Measurements from ENCODE around the gene FRYL. TPM values are rescaled to one million over a fixed set of nuclear protein-coding genes. Genes with fewer than 3 reads are reported as not detected.
"Not testable (repeated sequence)": the region's sequence is repeated elsewhere in the genome, so short reads cannot be mapped to it uniquely, and the experiment has no call there.

The FRYL gene
- total RNA-seq, 1 donor from 2014 or later: 30.8 TPM

- no peak for DNase-seq (ENCODE audit: low read depth)
Observed at GRCh38 chr4:48748949-48749596, 31.0 kb downstream of the FRYL start.

DNA sequence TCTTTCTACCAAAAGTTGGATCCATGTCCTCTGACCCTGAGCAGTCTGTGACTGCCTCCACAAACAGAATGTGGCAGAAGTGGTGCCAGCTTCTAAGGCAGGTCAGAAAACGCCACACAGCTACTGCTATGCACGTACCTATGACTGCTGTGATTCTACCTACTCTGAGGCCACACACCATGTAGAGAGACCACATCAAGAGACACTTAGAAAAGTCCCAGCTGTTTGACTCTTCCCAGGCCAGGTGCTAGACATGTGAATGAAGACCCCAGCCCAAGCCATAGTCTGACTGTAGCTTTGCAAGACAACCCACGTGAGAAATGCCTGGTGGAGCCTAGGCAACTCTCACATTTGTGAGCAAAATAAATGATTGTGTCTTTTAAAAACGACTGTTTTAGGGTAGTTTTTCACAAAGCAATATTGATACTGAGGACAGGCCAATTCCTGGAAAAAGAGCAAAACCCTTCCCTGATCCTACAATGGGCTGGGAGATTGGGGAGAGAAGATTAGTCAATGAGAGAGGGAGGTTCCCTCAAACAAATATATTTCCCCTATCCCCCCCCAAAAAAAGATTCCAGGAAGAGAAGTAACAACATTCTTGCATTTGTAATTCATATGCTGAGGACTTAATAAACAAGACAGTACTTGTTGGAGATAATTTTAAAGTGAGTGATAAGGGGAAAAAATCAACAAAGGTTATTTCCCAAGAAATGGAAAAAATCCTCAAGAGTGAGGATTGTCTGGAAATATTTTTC is 33.3 kb downstream of the FRYL start:
- no peak for DNase-seq (ENCODE audit: low read depth)

- not testable (repeated sequence) for DNase-seq (ENCODE audit: low read depth)
Observed at GRCh38 chr4:48745223-48745622, 34.9 kb downstream of the FRYL start.

GRCh38 chr4:48742412-48742811 is 37.7 kb downstream of the FRYL start:
- no peak for DNase-seq (ENCODE audit: low read depth)

GRCh38 chr4:48739560-48740019 is 40.5 kb downstream of the FRYL start:
- DNase-seq (ENCODE audit: low read depth): no peak

- no peak for DNase-seq (ENCODE audit: low read depth)
Observed at GRCh38 chr4:48738856-48739255, 41.2 kb downstream of the FRYL start.

GRCh38 chr4:48728906-48729496 is 51.1 kb downstream of the FRYL start:
- DNase-seq (ENCODE audit: low read depth): peak; percentile 21

DNA sequence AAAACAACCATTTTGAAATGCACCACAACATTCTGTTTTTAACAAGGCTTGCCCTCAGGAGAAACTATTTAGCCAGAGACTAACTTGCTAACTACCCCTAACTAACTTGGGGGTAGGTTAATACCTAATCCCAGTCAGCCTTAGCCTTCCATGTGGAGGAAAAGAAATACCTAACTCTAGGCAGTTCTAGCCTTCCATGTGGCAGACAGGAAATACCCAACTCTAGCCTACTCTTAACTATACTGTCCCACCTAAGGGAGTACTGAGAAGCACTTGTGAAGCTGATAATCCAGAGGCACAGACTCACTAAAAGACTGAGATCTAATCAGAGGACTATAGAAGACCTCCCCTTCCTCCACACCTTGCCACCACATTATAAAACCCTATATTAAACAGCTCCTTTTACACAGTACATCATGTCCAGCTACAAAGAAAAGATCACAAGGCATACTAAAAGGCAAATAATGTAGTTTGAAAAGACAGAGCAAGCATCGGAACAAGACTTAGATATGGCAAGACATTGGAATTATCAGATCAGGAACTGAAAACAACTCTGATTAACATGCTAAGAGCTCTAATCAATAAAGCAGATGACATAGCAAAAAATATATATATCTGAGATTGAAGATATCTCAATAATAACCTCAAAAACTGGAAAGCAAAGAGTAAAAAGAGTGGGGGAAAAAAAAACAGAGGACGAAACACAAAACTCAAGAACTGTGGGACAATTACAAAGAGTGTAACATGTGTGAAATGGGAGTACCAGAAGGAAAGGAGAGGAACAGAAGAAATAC is 52.2 kb downstream of the FRYL start:
- DNase-seq (ENCODE audit: low read depth): no peak

DNA sequence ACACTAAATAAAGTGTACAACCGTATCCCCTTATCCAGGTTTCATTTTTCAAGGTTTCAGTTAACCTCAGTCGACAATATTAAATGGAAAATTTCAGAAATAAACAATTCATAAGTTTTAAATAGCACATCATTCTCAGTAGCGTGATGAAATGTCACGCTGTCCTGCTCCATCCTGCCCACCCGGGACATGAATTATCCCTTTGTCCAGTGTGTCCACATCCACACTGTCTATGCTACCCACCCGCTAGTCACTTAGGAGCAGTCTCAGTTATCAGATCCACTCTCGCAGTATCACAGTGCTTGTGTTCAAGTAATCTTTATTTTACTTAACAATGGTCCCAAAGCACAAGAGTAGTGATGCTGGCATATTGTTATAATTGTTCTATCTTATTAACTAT is 54.7 kb downstream of the FRYL start:
- no peak for DNase-seq (ENCODE audit: low read depth)

GRCh38 chr4:48722509-48723446 is 57.3 kb downstream of the FRYL start:
- no peak for DNase-seq (ENCODE audit: low read depth)

DNA sequence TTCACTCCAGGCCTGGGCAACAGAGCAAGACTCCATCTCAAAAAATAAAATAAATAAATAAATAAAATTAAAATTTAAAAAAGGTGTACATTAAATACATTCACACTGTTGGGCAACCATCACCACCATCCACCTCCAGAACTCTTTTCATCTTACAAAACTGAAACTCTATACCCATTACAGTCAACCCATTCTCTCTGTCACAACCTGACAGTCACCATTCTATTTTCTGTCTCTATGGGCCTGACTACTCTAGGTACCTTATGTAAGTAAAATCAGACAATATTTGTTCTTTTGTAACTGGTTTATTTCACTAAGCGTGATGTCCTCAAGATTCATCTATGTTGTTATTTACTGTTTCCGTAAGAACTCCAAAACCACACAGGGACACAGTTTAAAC is 59.6 kb downstream of the FRYL start:
- no peak for DNase-seq (ENCODE audit: low read depth)

DNA sequence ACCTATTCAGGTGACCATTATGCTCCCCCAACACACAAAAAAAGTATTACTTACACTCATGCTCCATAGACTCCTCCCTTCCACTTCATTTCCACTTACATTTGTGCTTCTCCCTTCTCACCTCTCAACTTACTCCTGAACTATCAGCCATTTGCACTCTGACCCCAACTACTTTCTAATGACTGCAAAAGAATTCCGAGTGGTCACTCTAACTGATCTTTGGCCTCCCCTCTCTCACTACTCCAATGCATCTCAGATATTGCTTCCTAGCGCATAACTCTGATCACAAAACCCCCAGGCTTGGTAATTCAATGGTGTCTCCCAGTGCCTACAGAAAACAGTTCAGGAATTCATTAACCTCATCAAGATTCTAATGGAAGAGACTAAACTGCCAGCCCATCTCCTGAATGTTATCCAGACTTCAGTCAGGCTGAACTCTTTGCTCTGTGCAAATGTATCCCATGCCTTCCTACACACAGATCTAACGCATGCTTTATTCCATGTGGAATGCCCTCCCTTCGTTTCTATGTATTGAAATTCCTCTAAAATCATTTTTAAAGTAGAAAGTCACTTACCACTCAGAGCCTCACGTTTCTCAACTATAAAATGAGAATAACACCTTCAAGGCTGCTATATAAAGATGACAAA is 61.1 kb downstream of the FRYL start:
- no peak for DNase-seq (ENCODE audit: low read depth)

DNA sequence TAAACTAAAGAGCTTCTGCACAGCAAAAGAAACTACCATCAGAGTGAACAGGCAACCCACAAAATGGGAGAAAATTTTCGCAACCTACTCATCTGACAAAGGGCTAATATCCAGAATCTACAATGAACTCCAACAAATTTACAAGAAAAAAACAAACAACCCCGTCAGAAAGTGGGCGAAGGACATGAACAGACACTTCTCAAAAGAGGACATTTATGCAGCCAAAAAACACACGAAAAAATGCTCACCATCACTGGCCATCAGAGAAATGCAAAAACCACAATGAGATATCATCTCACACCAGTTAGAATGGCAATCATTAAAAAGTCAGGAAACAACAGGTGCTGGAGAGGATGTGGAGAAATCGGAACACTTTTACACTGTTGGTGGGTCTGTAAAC is 63.8 kb downstream of the FRYL start:
- DNase-seq (ENCODE audit: low read depth): not testable (repeated sequence)

GRCh38 chr4:48710446-48711209 is 69.5 kb downstream of the FRYL start:
- DNase-seq (ENCODE audit: low read depth): no peak

DNA sequence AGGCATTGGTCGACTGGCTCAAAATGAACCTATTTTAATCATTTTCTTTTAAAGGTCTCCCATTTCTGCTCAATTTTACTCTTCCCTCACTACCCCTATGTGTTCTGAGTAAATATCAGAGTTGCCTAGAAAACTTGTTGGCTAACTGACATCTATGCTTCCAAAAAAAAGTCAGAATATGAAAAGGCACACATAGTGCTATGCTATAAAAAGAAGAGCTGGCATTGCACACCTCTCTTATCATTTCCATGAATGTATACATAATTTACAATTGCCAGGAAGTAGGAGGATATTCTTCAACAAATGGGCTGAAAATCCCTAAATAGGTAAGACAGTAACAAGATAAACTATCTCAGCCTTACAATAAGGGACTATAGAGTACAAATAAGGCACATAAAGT is 70.2 kb downstream of the FRYL start:
- DNase-seq (ENCODE audit: low read depth): no peak

DNA sequence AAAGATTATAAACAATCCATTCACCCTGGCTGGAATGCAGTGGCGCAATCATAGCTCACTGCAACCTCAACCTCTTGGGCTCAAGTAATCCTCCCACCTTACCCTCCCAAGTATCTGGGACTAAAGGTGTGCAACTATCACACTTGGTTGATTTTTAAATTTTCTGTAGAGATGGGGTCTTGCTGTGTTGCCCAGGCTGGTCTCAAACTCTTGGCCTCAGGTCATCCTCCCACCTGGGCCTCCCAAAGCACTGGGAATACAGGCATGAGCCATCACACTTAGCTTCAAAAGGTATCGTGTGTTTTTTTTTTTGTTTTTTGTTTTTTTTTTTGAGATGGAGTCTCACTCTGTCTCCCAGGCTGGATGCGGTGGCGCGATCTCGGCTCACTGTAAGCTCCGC is 71.5 kb downstream of the FRYL start:
- no peak for DNase-seq (ENCODE audit: low read depth)

GRCh38 chr4:48706736-48707135 is 73.3 kb downstream of the FRYL start:
- peak; percentile 8 for DNase-seq (ENCODE audit: low read depth)

GRCh38 chr4:48705609-48706008 is 74.5 kb downstream of the FRYL start:
- DNase-seq (ENCODE audit: low read depth): no peak

GRCh38 chr4:48704091-48704802 is 75.8 kb downstream of the FRYL start:
- no peak for DNase-seq (ENCODE audit: low read depth)

Data from myocyte (in vitro differentiated cells).